Measurements from ENCODE around the gene GLT1D1.

Gene GLT1D1

DNA sequence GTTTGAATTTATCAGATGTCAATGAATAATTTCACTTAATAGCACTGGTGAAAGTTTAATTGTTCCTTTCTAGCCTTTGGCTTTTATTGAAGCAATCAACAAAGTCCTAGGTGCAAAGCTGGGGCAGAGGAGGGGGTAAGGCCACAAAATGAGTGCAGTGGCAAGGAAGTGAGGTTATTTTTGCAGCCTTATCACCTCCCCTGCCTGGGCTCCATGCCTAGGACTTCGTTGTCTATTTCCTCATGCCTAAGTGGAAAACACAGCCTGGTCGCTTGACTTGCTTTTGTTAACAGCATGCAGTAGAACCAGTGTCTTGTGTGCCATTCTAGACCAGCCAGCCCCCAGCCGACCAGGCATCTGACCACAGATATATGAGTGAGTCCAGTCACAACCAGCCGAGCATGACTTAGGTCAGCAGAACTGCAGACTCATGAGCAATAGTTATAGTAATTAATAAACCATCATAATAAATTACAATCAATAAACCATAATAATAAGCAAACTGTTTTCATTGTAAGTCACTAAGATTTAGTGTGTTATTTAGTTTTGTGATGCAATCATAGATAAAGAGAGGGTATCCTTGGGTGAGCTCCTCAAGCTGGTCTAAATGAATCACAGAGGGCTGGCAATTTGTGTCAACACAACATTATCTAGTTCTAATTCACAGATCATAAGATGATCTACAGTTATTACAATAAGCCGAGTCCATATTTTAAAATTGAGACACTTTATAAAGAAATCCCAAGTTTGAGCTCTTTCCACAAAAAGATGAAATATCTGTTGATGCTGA lies 156.8 kb downstream of the GLT1D1 start:
- no peak for DNase-seq

DNA sequence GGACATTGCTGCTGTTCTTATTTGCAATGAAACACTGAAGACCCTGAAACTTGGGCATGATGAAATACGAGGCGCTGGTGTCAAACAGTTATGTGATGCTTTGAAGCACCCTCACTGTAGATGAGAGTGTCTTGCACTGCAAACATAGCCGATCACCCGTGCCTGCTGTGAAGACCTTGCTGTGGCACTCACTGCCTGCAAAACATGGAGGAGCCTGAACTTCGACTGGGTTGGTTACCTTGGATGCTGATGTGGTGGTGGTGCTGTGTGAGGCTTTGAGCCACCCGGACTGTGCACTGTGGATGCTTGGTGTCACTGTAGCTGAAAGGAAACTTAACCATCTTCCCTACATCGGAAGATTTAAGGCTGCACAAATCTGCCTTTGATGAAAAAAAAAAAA lies 162.9 kb downstream of the GLT1D1 start:
- TF ChIP-seq, protein P1, sequence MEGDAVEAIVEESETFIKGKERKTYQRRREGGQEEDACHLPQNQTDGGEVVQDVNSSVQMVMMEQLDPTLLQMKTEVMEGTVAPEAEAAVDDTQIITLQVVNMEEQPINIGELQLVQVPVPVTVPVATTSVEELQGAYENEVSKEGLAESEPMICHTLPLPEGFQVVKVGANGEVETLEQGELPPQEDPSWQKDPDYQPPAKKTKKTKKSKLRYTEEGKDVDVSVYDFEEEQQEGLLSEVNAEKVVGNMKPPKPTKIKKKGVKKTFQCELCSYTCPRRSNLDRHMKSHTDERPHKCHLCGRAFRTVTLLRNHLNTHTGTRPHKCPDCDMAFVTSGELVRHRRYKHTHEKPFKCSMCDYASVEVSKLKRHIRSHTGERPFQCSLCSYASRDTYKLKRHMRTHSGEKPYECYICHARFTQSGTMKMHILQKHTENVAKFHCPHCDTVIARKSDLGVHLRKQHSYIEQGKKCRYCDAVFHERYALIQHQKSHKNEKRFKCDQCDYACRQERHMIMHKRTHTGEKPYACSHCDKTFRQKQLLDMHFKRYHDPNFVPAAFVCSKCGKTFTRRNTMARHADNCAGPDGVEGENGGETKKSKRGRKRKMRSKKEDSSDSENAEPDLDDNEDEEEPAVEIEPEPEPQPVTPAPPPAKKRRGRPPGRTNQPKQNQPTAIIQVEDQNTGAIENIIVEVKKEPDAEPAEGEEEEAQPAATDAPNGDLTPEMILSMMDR (IDR thresholded peaks at IDR 0.05; ENCODE audit: low read depth, low read length), result no peak
- no peaks in the 10 kb centered on the region for H3K36me3 ChIP-seq
- DNase-seq, result no peak

More for the DNA sequence above, 156.8 kb downstream of the GLT1D1 start:
- H3K36me3 ChIP-seq, result no peaks in the 10 kb centered on the region
- H3K27ac ChIP-seq, result no peak overlapping the region
- no peak overlapping the region for H3K4me3 ChIP-seq (ENCODE audit: low read depth, low read length)
- no peaks in the 10 kb centered on the region for H3K9me3 ChIP-seq (ENCODE audit: severe bottlenecking)
- no peaks in the 10 kb centered on the region for H3K27me3 ChIP-seq (ENCODE audit: insufficient read depth, low read depth, severe bottlenecking)
- TF ChIP-seq, protein P1 (IDR thresholded peaks at IDR 0.05; ENCODE audit: low read depth, low read length), result no peak

DNA sequence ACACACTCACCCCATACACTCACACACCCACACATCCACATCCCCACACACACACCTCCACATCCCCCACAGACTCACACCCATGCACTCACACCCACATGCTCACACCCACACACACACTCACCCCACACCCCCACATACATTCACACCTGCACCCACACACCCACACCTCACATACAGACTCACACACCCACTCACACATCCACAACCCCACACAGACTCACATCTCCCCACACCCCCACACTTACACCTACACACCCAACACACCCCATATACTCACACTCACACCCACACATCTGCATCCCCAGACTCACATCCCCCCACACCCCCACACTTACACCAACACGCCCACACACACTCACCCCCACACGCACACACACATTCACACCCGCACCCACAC lies 171.8 kb downstream of the GLT1D1 start:
- TF ChIP-seq, protein P1 (IDR thresholded peaks at IDR 0.05; ENCODE audit: low read depth, low read length), result no peak
- Histone ChIP-seq H3K4me3 (ENCODE audit: low read depth, low read length) (no peak overlapping the region), H3K27ac (no peak overlapping the region), H3K36me3 (no peaks in the 10 kb centered on the region), H3K27me3 (ENCODE audit: insufficient read depth, low read depth, severe bottlenecking) (no peaks in the 10 kb centered on the region), H3K9me3 (ENCODE audit: severe bottlenecking) (no peaks in the 10 kb centered on the region)
- DNase-seq, result no peak

More for the DNA sequence above, 162.9 kb downstream of the GLT1D1 start:
- peaks cover 3% of the 10 kb centered on the region for H3K9me3 ChIP-seq (ENCODE audit: severe bottlenecking)
- no peak overlapping the region for H3K4me3 ChIP-seq (ENCODE audit: low read depth, low read length)
- H3K27me3 ChIP-seq (ENCODE audit: insufficient read depth, low read depth, severe bottlenecking), result no peaks in the 10 kb centered on the region
- no peak overlapping the region for H3K27ac ChIP-seq

DNA sequence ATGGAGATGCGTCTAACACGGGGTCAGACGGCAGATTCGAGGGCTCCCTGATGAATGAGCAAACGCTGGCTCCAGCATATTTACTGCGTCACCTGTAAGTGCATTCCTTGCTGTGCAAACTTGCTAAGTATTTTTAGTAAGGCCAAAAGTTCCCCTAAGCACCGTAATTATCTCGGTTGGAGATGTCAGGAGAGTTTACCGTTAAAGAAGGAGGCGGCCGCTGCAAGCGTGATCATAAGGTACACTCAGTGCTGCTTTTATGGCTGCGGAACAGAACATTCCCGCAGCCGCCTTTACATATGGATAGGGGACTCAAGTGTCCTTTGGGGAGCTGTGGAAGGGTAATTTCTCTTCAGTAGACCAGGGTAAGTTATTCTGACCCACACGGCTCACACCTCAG lies 175.6 kb downstream of the GLT1D1 start:
- Histone ChIP-seq H3K9me3 (ENCODE audit: severe bottlenecking) (no peaks in the 10 kb centered on the region), H3K27me3 (ENCODE audit: insufficient read depth, low read depth, severe bottlenecking) (no peaks in the 10 kb centered on the region), H3K36me3 (no peaks in the 10 kb centered on the region), H3K27ac (no peak overlapping the region), H3K4me3 (ENCODE audit: low read depth, low read length) (no peak overlapping the region)
- DNase-seq, result no peak
- TF ChIP-seq, protein P1 (IDR thresholded peaks at IDR 0.05; ENCODE audit: low read depth, low read length), result no peak

All from WERI-Rb-1 (cell line).